ENCODE results near the gene ANAPC10.

DNA sequence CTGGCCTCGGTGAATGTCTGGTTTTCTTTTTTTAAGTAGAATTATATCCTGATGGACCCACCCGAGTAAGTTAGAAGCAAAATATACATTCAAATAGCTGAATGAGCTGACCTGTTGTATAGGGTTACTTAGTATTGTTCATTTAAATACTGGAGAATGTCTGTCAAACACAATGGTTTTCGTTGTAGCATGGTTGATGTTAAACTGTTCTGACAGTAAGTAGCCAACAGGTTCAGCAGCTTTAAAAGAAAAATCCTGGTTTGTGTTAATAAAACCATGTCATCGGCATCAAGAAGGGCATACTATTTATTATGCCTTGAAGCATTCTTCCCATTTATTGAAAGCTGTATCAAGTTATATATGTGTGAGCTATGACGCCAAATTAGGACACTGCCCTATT lies 149.6 kb downstream of the ANAPC10 start:
- TF ChIP-seq, protein P1, sequence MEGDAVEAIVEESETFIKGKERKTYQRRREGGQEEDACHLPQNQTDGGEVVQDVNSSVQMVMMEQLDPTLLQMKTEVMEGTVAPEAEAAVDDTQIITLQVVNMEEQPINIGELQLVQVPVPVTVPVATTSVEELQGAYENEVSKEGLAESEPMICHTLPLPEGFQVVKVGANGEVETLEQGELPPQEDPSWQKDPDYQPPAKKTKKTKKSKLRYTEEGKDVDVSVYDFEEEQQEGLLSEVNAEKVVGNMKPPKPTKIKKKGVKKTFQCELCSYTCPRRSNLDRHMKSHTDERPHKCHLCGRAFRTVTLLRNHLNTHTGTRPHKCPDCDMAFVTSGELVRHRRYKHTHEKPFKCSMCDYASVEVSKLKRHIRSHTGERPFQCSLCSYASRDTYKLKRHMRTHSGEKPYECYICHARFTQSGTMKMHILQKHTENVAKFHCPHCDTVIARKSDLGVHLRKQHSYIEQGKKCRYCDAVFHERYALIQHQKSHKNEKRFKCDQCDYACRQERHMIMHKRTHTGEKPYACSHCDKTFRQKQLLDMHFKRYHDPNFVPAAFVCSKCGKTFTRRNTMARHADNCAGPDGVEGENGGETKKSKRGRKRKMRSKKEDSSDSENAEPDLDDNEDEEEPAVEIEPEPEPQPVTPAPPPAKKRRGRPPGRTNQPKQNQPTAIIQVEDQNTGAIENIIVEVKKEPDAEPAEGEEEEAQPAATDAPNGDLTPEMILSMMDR (IDR thresholded peaks at IDR 0.05; ENCODE audit: extremely low read depth in 1 of 2, insufficient read depth in 1 of 2, low read depth in 1 of 2, low read length in 2 of 2): no peak
- no peak for TF ChIP-seq EZH2 (IDR thresholded peaks at IDR 0.05; ENCODE audit: borderline replicate concordance, low read depth, low read length, severe bottlenecking)
- TF ChIP-seq JUN (IDR thresholded peaks at IDR 0.05; ENCODE audit: borderline replicate concordance, insufficient read depth, insufficient read length, low read depth): no peak
- no peak for TF ChIP-seq FOS (IDR thresholded peaks at IDR 0.05; ENCODE audit: borderline replicate concordance, insufficient read depth, low read length)
- no peak for TF ChIP-seq POLR2A (IDR thresholded peaks at IDR 0.05; ENCODE audit: low read depth, low read length)
- TF ChIP-seq POLR2AphosphoS5 (IDR thresholded peaks at IDR 0.05; ENCODE audit: insufficient read depth, low read depth, low read length): no peak
- TF ChIP-seq MYC (IDR thresholded peaks at IDR 0.05; ENCODE audit: low read depth, low read length): no peak

Data from endothelial cell of umbilical vein (primary cell).